Measurements from ENCODE around the gene EEF2.

DNA sequence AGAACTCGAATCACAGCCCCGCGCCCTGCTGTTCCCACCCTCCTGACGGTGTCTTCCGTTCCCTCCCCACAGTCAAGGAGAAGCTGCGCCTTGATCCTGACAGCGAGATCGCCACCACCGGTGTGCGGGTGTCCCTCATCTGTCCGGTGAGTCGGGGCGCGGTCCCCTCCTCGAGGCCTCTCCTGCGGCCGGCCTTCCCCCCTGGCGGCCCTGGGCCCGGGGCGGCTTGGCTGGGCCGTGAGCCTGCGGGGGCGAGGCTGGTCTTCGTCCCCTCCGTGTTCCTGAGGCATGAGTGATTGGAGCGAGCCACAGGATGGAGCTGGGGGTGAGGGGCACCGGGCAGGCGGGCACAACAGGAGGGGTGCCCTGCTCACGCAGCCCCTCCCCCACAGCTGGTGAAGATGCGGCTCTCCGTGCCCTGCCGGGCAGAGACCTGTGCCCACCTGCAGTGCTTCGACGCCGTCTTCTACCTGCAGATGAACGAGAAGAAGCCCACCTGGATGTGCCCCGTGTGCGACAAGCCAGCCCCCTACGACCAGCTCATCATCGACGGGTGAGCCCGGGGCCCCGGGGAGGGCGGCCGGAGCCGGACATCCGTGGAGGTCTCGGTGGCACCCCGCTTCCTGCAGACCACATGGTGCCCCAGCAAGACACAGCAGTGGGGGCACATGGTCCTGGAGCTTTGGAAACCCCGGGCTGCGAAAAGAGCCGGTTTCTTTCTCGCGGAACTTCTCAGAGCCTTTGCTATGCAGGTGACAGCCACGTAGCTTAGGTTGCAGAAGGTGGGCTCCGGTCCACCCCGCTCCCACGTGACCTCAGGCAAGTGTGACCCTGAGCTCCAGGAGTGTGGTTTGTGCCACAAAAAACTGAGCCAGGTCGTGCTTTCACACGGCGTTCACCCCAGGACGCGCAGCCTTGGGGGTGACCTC lies 48.0 kb upstream of the EEF2 start:
- TF ChIP-seq, protein P1, sequence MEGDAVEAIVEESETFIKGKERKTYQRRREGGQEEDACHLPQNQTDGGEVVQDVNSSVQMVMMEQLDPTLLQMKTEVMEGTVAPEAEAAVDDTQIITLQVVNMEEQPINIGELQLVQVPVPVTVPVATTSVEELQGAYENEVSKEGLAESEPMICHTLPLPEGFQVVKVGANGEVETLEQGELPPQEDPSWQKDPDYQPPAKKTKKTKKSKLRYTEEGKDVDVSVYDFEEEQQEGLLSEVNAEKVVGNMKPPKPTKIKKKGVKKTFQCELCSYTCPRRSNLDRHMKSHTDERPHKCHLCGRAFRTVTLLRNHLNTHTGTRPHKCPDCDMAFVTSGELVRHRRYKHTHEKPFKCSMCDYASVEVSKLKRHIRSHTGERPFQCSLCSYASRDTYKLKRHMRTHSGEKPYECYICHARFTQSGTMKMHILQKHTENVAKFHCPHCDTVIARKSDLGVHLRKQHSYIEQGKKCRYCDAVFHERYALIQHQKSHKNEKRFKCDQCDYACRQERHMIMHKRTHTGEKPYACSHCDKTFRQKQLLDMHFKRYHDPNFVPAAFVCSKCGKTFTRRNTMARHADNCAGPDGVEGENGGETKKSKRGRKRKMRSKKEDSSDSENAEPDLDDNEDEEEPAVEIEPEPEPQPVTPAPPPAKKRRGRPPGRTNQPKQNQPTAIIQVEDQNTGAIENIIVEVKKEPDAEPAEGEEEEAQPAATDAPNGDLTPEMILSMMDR (IDR thresholded peaks at IDR 0.05): no peak
- no peak for TF ChIP-seq POLR2A (IDR thresholded peaks at IDR 0.05)

Measured in uterus (tissue), 2 donors.